ENCODE measurements around the gene PSME2.

DNA sequence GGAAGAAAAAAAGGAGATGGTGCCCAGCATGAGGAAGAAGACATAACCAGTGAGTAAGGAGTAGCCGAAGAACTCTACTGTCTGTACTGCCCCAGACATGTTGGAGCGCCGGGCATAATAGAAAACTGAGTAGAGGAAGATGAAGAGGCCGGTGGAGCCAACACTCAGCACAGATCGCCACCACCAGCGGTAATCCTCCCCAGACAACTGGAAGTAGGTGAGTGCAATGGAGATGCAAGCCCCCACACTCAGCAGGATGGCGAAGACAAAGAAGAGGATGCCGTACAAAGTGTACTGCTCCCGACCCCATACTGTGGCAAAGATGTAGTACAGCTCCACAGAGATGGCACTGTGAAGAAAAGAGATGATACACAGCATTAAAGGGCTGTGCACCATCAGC, 43.0 kb upstream of the PSME2 start:
- TF ChIP-seq, protein P1, sequence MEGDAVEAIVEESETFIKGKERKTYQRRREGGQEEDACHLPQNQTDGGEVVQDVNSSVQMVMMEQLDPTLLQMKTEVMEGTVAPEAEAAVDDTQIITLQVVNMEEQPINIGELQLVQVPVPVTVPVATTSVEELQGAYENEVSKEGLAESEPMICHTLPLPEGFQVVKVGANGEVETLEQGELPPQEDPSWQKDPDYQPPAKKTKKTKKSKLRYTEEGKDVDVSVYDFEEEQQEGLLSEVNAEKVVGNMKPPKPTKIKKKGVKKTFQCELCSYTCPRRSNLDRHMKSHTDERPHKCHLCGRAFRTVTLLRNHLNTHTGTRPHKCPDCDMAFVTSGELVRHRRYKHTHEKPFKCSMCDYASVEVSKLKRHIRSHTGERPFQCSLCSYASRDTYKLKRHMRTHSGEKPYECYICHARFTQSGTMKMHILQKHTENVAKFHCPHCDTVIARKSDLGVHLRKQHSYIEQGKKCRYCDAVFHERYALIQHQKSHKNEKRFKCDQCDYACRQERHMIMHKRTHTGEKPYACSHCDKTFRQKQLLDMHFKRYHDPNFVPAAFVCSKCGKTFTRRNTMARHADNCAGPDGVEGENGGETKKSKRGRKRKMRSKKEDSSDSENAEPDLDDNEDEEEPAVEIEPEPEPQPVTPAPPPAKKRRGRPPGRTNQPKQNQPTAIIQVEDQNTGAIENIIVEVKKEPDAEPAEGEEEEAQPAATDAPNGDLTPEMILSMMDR (IDR thresholded peaks at IDR 0.05; ENCODE audit: insufficient read depth, low read length), result no peak
- TF ChIP-seq POLR2AphosphoS5 (IDR thresholded peaks at IDR 0.05; ENCODE audit: low read depth) (no peak), REST (IDR thresholded peaks at IDR 0.05; ENCODE audit: insufficient replicate concordance, low read depth) (no peak)
